Measurements from ENCODE around the gene DOHH.

The DOHH gene

GRCh38 chr19:3476830-3477229, 23.6 kb downstream of the DOHH start:
- no peak for DNase-seq

DNA sequence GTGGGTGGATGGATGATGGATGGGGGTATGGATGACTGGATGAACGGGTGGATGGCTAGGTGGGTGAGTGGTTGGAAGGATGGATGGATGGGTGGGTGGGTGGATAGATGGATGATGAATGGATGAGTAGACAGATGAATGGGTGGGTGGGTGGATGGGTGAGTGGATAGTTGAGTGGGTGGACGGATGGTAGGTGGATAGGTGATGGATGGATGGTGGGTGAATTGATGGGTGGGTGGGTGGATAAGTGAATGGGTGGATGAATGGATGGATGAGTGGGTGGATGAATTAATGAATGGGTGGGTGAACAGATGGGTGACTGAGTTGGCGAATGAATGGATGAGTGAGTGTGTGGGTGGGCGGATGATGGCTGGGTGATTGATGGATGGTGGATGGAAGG, 25.0 kb downstream of the DOHH start:
- no peak for DNase-seq

GRCh38 chr19:3474614-3475013, 25.9 kb downstream of the DOHH start:
- DNase-seq = no peak

- DNase-seq = no peak
These were observed 26.5 kb downstream of the DOHH start for GRCh38 chr19:3474010-3474409.

DNA sequence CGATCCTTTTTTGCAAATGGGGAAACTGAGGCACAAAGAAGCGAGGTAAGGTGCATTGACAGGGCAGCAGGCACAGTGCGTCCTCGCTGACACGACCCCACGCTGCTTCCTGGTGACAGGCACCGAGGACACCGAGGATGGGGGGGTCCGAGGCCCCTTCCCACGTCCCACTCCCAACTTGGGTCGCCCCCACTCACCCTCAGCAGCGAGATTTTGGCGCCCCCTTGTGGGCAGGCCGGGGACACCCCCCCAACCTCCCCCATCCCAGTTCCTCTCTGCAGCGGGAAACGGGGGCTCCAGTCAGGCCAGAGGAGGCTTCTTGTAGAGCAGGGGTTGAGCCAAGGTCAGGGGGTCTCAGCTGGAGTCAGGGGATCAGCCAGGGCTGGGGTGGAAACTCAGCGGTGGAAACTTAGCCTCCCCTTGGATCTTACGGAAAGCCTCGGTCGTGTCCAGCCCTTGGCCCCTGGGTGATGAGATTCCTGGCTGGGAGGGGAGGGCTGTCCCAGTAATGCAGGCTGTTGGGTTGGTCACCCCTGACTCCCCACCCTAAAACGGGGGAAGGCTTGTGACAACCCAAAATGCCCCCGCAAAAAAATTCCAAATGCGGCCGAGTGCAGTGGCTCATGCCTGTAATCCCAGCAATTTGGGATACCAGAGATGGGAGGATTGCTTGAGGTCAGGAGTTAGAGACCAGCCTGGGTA, 28.4 kb downstream of the DOHH start:
- peak; percentile 53 for DNase-seq

DNA sequence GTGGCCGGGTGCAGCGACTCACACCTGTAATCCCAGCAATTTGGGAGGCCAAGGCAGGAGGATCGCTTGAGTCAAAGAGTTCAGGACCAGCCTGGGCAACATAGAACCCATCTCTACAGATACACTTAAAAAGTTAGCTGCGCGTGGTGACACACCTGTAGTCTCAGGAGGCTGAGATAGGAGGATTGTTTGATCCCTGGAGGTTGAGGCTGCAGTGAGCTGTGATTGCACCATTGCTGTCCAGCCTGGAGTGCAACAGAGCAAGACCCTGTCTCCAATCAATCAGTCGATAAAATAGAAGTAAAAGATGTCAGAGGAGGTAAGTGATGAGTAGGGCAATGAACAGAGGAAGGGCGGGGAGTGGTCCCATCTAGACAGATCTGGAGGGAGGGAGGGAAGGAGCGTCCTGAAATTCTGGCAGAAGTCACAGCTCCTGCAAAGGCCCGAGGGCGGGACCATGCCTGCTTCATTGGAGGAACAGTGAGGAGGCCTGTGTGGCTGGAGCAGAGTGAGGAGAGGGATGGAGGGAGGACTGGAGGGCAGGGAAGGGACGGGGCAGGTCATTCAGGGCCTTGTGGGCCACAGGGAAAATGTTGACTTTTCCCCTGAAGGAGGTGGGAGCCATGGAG, 29.9 kb downstream of the DOHH start:
- DNase-seq = peak; percentile 46

DNA sequence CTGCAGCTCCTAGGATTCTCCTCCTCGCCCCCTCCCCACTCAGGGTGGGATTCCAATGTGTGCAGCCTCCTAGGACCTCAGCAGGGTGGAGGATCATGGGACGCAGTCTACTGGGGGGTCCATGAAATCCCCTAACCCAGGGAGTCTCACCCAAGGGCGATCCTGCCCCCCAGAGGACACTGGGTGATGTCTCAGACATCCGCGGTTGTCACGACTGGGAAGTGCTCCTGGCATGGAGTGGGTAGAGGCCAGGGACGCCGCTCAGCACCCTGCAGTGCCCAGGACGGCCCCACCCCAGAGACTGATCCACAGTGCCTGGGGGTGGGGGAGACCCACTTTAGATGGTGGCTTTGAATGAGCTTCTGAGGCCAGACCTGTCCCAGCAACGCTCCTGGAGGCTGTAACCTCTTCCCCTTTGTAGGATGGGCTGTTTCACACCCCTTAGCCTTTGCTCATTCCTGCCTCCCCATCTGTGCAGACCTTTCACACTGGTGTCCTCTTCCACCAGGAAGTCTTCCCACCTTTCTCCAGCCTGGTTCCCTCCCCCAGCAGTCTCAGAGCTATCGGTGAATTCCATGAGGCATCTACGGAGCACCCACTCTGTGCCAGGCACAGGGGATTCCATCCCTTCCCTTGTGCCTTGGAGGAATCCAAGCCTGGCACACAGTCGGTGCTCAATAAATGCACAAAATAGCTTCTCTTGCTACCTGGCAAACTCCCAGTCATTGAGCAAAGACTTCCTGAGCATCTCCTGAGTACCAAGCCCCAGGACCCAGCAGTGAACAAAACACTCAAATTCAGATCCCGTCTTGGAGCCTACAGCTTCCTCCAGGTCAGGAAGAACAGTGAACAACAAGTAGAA, 30.6 kb downstream of the DOHH start:
- DNase-seq = peak; percentile 37

DNA sequence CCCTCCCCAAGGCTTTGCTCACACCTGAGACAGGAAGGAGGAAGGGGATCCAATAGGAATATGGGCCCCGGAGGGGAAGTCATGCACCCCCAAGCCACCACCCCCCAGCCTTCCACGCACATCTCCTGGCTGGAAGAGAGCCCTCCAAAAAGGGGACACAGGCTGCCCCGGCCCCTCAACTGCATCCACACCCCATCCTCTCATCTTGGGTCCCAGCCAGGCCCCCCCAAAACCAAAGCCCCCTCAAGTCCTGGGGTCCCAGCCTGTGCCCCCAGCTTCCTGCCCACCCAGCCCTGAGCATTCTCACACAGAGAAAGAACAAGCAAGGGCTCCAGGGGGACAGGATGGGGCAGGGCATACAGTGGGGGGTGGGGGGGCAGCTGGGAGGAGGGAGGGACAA, 32.3 kb downstream of the DOHH start:
- DNase-seq = no peak

DNA sequence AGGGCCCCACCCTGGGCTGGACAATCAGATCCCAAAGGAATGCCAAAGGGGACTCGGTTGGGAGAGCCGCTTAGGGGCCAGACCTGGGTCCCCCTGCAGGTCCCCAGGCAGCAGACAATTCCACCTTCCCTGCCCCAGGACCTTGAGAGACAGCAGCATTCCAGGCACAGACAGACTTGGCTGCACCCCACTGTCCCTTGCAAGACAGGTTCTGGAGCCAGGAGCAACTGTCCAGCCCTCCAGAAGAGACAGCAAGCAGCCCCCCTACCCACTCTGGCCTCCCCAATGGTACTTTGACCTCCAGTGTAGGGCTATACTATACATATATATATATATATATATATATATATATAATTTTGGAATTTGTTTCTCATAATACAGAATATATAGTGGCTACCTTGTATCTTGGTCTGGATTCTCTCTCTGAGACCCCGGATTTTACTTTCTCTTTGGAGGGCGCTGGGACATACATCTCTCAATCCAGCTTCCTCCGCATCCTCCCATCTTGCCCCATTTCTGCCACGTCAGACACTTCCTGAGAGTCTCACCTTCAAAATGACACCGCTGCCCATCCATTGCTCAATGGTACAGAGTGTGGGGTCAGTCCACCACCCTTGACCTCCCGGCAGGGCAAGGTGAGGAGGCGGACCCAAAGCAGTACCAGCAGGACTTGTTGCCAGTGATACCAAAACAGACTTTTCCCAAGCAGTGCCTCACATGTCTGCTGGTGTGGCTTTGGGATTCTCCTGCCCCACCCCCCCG, 32.9 kb downstream of the DOHH start:
- DNase-seq = no peak

GRCh38 chr19:3466635-3467034, 33.8 kb downstream of the DOHH start:
- DNase-seq = no peak

- no peak for DNase-seq
These were observed 34.9 kb downstream of the DOHH start for GRCh38 chr19:3465552-3465951.

DNA sequence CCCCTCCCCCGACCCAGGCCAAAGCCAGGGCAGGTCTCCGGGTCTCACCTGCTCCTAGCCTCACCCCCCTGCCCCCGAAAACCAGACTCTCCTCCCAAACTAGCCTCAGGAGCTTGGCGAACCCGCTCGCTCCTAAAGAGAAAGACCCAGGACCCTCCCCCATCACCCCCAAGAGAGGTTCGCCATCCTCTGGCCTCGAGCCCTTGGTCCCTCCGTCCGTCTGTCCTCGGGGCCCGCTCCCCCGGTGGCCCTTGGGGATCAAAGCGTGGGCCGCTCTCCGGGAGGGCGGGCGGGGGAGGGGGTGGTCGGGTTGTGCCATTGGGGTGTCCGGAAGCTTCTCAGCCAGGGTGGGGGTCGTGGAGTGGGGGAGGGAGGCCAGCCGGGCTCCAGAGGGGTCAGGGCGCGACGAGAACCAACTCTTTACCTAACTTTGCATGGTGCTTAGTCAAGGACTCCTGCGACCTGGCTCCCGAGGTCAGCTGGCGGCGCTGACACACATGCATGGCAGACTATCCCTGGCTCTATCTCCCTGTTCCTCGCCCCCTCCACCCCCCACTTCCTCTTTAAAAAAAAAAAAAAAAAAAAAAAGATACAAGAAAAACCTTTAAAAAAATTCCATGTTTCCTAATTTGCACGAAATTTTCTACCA, 35.8 kb downstream of the DOHH start:
- DNase-seq = peak; percentile 54

GRCh38 chr19:3463714-3464586, 36.5 kb downstream of the DOHH start:
- DNase-seq = no peak

GRCh38 chr19:3462991-3463713, 37.3 kb downstream of the DOHH start:
- DNase-seq = no peak

- DNase-seq = peak; percentile 46
These were observed 40.4 kb downstream of the DOHH start for GRCh38 chr19:3459965-3460582.

DNA sequence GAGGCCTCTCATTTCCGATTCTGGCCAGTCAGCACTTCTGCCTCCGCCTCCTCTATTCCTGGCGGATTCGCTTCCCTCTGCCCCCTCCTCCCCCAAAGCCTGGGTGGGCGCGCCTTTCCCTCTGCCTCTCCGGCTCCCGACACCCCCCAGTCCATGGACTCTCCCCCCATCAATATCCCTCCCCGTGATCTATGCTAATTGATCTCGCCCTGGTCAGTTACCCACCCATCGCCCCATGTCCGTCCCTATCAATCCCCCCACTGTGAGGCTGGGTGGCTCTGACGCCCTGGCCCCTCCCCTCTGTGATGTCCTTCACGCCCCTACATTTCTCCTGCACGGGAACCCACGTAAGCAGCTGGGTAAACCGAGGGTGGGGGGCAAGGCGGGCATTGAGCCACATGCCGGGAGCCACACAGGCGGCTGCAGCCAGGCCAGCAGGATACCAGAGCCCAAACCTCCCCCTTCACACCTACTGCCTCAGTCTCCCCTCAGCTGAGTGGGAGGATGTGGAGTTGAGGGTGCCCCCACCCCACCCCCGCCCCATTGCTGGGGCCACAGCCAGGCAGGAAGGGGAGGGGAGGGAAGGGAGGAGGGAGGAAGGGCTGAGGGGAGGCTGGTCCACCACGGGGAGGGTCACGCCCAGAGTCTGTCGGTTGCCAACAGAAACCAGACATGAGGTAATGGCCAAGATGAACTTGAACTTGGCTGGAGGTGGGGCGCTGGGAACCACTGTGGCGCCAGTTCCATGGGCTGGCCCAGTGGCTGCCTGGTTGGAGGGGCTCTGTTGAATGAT, 41.2 kb downstream of the DOHH start:
- peak; percentile 75 for DNase-seq

DNA sequence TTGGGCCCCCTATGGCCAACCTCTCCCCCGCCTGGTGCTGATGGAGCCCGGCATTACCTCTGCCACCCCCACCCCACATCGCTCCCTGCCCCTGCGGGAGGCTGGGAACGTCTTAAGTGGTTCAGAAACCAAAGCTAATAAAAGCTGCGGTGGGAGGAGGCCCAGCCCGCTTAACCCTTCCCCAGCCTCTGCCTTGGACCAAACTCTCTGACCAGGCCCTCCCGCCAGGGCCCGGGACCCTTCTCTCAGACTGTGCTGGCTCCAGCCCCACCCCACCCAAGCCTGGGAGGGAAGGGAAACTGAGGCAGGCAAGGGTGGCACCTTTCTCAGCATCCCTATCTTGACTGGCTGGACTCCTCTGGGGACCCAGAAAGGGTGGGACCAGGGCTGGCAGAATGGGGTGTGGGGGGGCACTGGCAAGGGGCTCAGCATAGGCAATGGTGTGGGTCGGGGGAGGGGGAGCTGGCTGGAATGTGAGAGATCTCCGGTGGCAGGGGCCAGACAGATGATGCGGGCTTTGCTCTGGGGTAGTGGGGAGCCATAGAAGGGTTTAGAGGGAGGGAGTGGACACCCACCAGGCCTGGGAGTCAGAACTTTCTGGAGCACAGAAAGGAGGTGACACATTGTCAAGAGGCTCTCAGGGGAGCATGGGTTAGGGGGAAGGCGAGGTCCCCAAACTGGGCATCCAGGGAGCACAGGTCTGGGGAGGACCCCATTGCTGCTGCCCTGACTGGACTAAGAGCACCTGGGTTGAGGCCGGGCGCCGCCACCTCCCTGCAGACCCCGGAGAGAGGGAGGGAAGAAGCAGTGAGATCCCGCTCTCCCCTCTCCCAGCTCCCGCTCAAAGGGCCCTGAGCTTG, 42.0 kb downstream of the DOHH start:
- no peak for DNase-seq

DNA sequence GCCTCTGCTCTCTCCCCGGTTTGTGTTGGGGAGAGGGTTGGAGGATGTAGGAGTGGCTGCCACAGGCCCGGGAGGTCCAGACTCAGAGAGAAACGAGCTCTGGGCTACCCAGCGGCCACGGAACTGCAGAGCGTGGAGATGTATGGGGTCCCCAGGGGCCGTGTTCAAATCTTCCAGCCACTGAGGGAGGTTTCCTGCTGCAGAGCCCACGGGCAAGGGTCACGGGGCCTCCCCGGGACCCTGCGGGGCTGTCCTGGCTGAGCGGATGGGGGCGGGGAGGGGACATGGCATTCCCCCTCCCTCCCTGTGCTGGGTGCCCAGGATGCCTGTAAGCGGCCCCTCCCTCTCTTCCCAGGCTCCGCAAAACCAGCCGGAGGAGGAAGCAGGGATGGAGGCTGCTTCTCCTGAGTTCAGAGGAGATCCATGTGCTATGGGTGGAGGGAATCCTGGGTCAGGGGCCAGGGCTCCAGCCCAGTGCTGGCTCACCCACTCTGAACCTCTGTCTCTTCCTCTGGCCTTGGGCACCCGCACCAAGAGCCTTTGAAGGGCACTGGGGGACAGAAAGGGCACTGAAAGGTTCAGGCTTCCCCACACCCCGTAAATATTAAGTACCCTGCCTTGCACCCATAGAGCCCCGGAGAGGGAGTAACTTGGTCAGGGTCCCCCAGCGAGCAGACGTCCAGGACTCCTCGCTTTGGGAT, 42.8 kb downstream of the DOHH start:
- no peak for DNase-seq
